ENCODE results near the gene HTR2A. TPM values are rescaled to one million over a fixed set of nuclear protein-coding genes. Genes with fewer than 3 reads are reported as not detected.

The HTR2A gene
- not detected in 2 replicates for total RNA-seq (2014; rRNA removed; shearing (Covaris generic))

DNA sequence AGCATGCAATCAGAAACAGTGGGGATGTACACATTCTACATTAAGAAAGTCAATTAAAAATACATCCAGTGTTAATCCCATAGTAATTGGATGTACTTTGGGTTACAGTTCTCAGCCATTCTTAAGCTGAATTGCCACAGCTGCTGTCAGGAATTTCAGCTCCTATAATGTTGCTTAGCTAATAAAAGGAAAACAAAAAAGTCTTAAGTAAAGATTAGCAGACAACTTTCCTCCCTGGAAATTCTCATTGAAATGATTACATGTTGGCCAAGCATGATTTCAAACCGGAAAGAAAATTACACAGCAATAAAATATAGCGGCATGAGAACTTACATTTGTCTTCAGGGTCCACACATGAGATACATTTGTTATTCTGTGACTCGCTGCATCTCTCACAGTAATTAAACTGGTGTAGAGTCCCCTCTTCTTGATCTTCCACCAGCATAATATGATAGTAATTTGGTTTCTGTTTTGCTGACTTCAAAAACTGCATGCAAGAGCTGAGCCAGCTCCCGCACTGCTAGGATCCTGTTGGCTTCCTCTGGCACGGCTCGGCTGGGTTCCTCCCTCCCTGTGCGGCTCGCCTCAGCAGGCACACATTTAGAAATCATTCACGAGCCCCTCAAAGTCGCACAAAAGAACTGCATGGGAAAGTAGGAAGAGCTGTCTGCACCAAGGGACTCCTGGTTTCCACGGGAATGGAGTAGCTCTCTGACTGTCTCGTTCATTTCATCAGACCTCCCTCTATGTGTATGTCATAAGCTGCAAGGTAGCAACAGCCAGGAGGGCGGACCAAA, at the start of gene HTR2A:
Gene HTR2A, minus strand, starts transcription at position 713 of the 797 bp plus-strand sequence. CDS start 1,147 bp downstream, outside the sequence.
- Histone ChIP-seq H3K4me3 (no peak within 1 kb of the TSS), H3K36me3 (no peaks in the 10 kb centered on the region), H3K9me3 (replicated peaks) (no peaks in the 10 kb centered on the region), H3K4me1 (replicated peaks) (peaks cover 7% of the 10 kb centered on the region; the same call in 1 of the 2 replicates), H3K27me3 (replicated peaks) (peaks cover 31% of the 10 kb centered on the region), H3K27ac (no peak within 1 kb of the TSS)
- DNase-seq (ENCODE audit: low read depth in 1 of 2, low spot score in 2 of 2) = no peak

DNA sequence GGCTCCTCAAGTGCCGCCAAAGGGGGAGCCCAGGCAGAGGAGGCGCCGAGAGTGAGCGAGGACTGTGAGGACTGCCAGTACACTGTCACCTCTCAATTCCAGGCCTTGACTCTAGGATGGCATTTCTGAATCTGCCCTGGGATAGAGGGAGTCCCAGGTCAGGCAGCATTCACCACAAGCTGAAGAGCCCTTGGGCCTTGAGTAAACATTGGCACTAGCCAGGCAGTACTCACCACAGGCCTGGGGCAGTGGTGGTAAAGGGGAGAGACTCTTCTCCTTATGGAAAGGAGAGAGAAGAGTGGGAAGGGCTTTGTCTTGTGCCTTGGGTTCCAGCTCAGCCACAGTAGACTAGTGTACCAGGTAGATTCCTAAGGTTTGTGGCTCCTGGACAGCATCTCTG, 39.7 kb upstream of the HTR2A start:
- no peaks in the 10 kb centered on the region for H3K27me3 ChIP-seq (replicated peaks)
- no peak overlapping the region for H3K4me3 ChIP-seq
- no peaks in the 10 kb centered on the region for H3K36me3 ChIP-seq
- H3K9me3 ChIP-seq (replicated peaks) = no peaks in the 10 kb centered on the region
- H3K4me1 ChIP-seq (replicated peaks) = no peaks in the 10 kb centered on the region
- no peak overlapping the region for H3K27ac ChIP-seq
- DNase-seq (ENCODE audit: low read depth in 1 of 2, low spot score in 2 of 2) = no peak

DNA sequence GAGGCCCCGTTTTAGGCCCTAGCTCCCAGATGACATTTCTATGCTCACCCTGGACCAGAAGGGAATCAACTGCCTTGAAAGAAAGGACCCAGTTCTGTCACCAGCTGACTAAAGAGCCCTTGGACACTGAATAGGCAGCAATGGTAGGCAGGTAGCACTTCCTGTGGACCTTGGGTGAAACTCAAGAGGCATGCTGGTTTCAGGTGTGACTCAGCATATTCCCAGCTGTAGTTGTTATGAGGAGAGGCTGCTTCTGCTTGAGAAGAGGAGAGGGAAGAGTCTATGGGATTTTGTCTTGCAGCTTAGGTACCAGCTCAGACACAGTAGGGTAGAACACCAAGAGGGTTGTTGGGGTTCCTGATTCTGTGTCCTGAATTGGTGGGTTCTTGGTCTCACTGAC, 37.9 kb upstream of the HTR2A start:
- no peaks in the 10 kb centered on the region for H3K9me3 ChIP-seq (replicated peaks)
- H3K27ac ChIP-seq = no peak overlapping the region
- no peaks in the 10 kb centered on the region for H3K36me3 ChIP-seq
- no peaks in the 10 kb centered on the region for H3K4me1 ChIP-seq (replicated peaks)
- no peaks in the 10 kb centered on the region for H3K27me3 ChIP-seq (replicated peaks)
- H3K4me3 ChIP-seq = no peak overlapping the region
- DNase-seq (ENCODE audit: low read depth in 1 of 2, low spot score in 2 of 2) = no peak

DNA sequence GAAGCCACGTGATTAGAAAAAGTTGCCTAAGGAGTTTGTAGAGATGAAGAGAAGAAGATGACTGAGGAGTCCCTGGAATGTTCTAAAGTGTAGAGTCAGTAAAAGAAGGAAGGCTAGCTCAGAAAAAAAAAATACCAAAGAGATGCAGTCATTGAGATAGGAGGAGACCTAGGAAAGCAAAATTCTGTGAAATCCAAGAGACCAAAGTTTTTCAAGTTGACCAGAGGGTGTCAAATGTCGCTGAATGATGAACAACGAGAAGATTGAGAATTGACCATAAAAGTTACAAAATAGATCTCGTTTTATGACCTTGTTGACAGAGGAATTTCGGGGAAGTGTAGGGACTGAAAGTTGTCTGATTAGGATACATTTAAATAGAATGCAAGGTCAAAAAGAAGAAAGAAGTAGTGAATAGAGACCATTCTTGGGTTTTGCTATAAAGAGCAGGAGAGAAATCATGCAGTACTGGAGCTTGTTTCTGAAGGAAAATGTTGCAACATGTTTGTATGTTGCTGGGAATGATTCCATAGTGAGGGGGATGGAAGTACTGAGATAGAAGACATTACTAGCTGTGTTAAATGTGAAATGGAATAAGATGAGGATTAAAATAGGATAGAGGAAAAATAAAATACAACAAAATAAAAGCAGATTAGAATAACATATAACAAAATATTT, 30.2 kb upstream of the HTR2A start:
- H3K4me3 ChIP-seq = no peak overlapping the region
- H3K4me1 ChIP-seq (replicated peaks) = no peaks in the 10 kb centered on the region
- H3K27me3 ChIP-seq (replicated peaks) = no peaks in the 10 kb centered on the region
- no peaks in the 10 kb centered on the region for H3K36me3 ChIP-seq
- no peaks in the 10 kb centered on the region for H3K9me3 ChIP-seq (replicated peaks)
- DNase-seq (ENCODE audit: low read depth in 1 of 2, low spot score in 2 of 2) = no peak
- H3K27ac ChIP-seq = no peak overlapping the region

DNA sequence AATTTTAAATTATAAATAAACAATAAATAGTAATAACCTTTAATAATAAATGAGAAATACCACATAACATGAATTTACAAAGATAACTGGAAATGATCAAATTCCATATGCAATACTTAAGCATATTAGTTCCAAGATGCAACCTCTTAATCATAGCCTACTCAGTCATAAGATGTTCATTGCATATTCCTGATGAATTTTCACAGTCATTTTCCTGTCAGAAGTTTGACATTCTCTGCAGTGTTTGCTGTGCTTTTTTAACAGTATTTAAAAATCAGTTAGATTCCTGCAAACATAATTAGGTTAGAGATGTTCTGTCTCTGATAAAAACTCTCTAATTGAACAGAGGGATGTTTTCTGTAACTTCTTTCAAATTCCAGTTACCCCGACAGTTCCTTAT, 28.6 kb upstream of the HTR2A start:
- Histone ChIP-seq H3K27me3 (replicated peaks) (no peaks in the 10 kb centered on the region), H3K27ac (no peak overlapping the region), H3K9me3 (replicated peaks) (no peaks in the 10 kb centered on the region), H3K4me1 (replicated peaks) (no peaks in the 10 kb centered on the region), H3K36me3 (no peaks in the 10 kb centered on the region), H3K4me3 (no peak overlapping the region)
- DNase-seq (ENCODE audit: low read depth in 1 of 2, low spot score in 2 of 2) = no peak

DNA sequence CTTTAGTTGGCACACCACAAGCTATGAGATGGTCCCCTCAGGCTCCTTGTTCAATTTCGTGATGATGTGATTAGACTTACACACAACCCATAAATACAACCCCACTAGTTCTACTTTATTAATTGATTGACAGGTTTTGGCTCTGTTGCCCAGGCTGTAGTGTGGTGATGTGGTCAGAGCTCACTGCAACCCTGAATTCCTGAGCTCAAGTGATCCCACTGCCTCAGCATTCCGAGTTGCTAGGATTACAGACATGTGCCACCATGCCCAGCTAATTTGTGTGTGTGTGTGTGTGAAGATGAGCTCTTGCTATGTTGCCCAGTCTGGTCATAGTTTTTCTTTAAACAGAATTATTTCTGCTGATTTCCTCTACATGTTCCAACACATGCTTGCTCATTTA, 17.5 kb upstream of the HTR2A start:
- DNase-seq (ENCODE audit: low read depth in 1 of 2, low spot score in 2 of 2) = no peak
- H3K4me3 ChIP-seq = no peak overlapping the region
- H3K9me3 ChIP-seq (replicated peaks) = no peaks in the 10 kb centered on the region
- no peaks in the 10 kb centered on the region for H3K27me3 ChIP-seq (replicated peaks)
- no peak overlapping the region for H3K27ac ChIP-seq
- no peaks in the 10 kb centered on the region for H3K4me1 ChIP-seq (replicated peaks)
- H3K36me3 ChIP-seq = no peaks in the 10 kb centered on the region

DNA sequence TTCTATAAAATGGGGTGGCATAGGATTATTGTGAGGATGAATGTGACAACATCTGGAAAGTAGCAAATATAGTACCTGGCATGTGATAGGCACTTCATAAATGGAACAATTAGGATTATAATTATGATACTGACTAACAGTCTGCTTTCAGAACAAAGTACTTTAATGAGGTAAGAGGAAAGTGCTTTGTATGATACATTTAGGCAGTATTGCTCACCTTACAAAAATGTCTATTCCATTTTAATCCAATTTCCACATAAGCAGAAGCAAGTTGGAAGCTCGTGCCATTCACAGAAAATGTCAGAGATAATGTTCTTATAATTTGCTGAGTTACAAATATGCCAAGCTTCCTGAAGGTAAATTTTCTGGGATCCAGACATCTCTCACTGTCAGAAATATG, 16.9 kb upstream of the HTR2A start:
- Histone ChIP-seq H3K4me3 (no peak overlapping the region), H3K9me3 (replicated peaks) (no peaks in the 10 kb centered on the region), H3K36me3 (no peaks in the 10 kb centered on the region), H3K27me3 (replicated peaks) (no peaks in the 10 kb centered on the region), H3K27ac (no peak overlapping the region), H3K4me1 (replicated peaks) (no peaks in the 10 kb centered on the region)
- no peak for DNase-seq (ENCODE audit: low read depth in 1 of 2, low spot score in 2 of 2)

DNA sequence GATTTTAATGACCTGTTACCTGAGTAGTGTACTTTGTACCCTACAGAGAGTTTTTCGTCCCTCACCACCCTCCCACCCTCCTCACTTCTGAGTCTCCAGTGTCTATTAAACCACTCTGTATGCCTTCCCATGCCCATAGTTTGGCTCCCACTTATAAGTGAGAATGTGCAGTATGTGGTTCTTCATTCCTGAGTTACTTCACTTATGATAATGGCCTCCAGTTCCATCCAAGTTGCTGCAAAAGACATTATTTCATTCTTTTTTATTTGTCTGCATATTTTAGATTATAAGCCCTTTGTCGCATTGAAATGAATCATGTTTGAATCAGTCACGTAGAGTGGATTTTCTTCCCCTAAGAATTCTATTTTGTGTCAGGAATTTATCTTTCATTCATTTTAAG, 12.2 kb upstream of the HTR2A start:
- no peak overlapping the region for H3K27ac ChIP-seq
- no peaks in the 10 kb centered on the region for H3K9me3 ChIP-seq (replicated peaks)
- H3K36me3 ChIP-seq = no peaks in the 10 kb centered on the region
- H3K4me3 ChIP-seq = no peak overlapping the region
- H3K4me1 ChIP-seq (replicated peaks) = no peaks in the 10 kb centered on the region
- H3K27me3 ChIP-seq (replicated peaks) = no peaks in the 10 kb centered on the region
- no peak for DNase-seq (ENCODE audit: low read depth in 1 of 2, low spot score in 2 of 2)

DNA sequence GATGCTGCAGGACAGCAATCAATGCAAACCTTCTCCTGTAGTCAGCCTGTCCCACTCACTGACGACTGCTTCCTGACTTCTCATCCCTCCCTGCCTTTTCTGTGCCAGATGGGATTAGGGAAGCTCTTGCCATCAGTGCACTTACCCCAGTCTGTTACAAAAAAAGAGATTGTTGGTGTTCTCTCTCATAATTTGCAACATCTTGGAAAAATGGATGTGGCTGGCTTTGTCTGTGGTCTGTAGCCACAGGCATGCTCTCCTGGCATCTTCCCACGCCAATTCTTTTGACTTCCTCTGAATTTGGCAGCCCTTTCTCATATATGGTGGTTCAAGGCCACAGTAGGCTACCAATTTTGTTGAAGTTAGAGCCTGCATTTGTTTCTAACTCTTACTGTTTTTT, 11.6 kb upstream of the HTR2A start:
- no peak for DNase-seq (ENCODE audit: low read depth in 1 of 2, low spot score in 2 of 2)
- Histone ChIP-seq H3K4me3 (no peak overlapping the region), H3K4me1 (replicated peaks) (no peaks in the 10 kb centered on the region), H3K27ac (no peak overlapping the region), H3K9me3 (replicated peaks) (no peaks in the 10 kb centered on the region), H3K36me3 (no peaks in the 10 kb centered on the region), H3K27me3 (replicated peaks) (no peaks in the 10 kb centered on the region)

DNA sequence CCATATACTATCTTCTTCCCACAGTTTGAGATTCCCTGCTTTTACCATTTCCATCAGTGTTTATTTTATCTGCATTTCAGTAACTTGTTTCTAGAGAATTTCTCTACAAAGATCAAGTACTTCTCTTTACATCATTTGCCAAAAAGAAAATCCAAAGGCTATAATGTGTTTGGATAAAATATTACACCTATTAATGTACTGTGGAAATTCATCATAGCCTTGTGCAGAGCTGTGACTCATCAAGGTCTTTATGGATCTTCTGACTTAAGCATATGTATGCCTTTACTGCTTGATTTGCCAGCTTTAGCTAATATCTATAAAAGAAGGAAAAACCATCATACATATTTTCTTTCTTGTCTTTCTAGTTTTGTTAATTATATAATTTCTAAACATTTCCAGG, 9.6 kb upstream of the HTR2A start:
- no peaks in the 10 kb centered on the region for H3K4me1 ChIP-seq (replicated peaks)
- no peak overlapping the region for H3K27ac ChIP-seq
- H3K36me3 ChIP-seq = no peaks in the 10 kb centered on the region
- no peak for DNase-seq (ENCODE audit: low read depth in 1 of 2, low spot score in 2 of 2)
- H3K27me3 ChIP-seq (replicated peaks) = no peaks in the 10 kb centered on the region
- no peak overlapping the region for H3K4me3 ChIP-seq
- no peaks in the 10 kb centered on the region for H3K9me3 ChIP-seq (replicated peaks)

DNA sequence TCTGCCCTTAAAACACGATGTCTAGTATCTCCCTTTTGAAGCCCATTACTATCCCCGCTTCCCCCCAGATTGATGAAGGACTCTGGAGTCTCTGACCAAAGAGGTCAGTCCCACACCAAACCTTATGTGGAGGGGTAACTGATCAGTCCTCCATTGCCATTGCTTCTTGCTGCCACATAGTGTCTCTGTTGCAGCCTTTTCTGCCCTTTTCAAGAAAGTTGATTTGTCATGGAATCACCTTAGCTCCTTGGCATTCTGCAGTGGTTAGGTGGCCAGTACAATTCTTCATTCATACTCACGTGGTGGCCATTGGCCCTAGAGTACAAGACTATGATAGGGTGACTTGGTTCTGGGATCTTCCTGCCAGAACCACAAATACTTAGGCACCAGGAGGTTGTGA, 8.4 kb upstream of the HTR2A start:
- no peak for DNase-seq (ENCODE audit: low read depth in 1 of 2, low spot score in 2 of 2)
- Histone ChIP-seq H3K4me1 (replicated peaks) (no peaks in the 10 kb centered on the region), H3K27me3 (replicated peaks) (no peaks in the 10 kb centered on the region), H3K9me3 (replicated peaks) (no peaks in the 10 kb centered on the region), H3K36me3 (no peaks in the 10 kb centered on the region), H3K4me3 (no peak overlapping the region), H3K27ac (no peak overlapping the region)

DNA sequence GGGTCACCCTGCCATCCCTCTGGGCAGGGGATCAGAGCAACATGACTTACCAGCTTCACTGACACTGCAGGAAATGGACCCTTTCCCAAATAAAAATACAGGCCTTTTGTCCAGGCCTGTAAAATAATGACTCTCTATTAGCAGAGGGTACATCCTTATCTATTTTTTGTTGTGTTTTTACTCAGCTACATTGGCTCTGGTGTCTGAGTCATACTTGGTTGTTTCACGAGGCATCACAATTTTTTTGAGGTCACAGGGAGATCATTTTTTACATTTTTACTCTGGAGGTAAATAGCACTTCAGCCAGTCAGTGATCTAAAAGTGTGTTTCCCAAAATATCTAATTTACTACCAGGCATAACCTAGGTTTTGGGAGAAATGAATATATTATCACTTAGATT, 6.9 kb upstream of the HTR2A start:
- H3K4me1 ChIP-seq (replicated peaks) = no peaks in the 10 kb centered on the region
- no peak for DNase-seq (ENCODE audit: low read depth in 1 of 2, low spot score in 2 of 2)
- H3K27me3 ChIP-seq (replicated peaks) = no peaks in the 10 kb centered on the region
- H3K9me3 ChIP-seq (replicated peaks) = no peaks in the 10 kb centered on the region
- H3K27ac ChIP-seq = no peak overlapping the region
- no peak overlapping the region for H3K4me3 ChIP-seq
- no peaks in the 10 kb centered on the region for H3K36me3 ChIP-seq

DNA sequence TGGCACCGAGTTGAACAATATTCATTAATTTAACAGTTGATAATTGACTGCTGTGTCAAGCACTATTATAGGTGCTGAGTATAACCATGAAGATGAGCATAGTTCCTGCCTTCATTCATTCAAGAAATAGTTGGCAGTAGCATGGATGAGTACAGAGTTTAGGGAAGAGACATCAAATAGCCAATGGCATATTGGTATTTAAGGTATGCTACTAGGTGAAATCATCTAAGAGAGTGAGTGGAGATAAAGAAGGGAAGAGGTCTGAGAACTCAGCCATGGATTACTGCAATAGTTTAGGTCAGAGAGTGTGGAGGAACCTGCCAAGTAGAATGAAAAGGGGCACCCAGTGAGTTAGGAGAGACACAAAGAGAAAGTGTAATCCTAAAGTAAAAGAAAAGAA, 4.9 kb upstream of the HTR2A start:
- Histone ChIP-seq H3K27me3 (replicated peaks) (0 out of 2 replicates have a peak, but pooled peaks cover 2% of the 10 kb centered on the region), H3K27ac (no peak overlapping the region), H3K4me1 (replicated peaks) (no peaks in the 10 kb centered on the region), H3K9me3 (replicated peaks) (no peaks in the 10 kb centered on the region), H3K36me3 (no peaks in the 10 kb centered on the region), H3K4me3 (no peak overlapping the region)
- DNase-seq (ENCODE audit: low read depth in 1 of 2, low spot score in 2 of 2) = no peak

DNA sequence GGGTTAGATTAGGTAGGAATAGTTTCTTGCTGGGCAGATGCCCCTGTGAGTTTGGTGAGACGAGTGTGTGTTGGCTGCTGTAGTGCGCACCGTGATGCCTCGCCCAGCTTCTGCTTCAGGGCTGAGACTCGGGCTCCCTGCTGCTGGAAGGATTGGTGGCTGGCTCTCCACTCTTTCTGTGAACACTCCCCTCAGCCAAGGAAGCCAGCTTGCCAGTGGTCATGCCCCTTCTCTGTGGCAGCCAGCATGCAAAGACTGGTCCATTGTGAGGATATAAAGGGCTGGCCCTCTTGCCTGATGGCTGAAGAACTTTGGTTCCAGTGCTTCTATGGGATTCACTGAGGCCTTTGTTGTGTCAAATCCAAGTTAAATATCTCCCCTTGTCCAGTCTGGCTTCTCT, 2.9 kb upstream of the HTR2A start:
- Histone ChIP-seq H3K27me3 (replicated peaks) (peaks cover 20% of the 10 kb centered on the region), H3K4me3 (no peak overlapping the region), H3K9me3 (replicated peaks) (no peaks in the 10 kb centered on the region), H3K36me3 (no peaks in the 10 kb centered on the region), H3K27ac (no peak overlapping the region), H3K4me1 (replicated peaks) (no peaks in the 10 kb centered on the region)
- no peak for DNase-seq (ENCODE audit: low read depth in 1 of 2, low spot score in 2 of 2)
